Sigmoid colon (tissue), 4 donors: ENCODE data around the gene COL23A1.

Experiments used
- CTCF ChIP-seq, 4 experiments: fragments of 450-650 bp in 3 of 4; fragments of 200-600 bp in 1 of 4; IDR thresholded peaks; one replicate each; pipeline ENCODE4 v1.5.1; 2016 to 2019; ENCODE audit warnings: antibody characterized with exemption in 4 of 4, mild to moderate bottlenecking in 3 of 4, moderate library complexity in 2 of 4
- EP300 ChIP-seq, 4 donors: sonication (generic); formaldehyde crosslinking; IDR thresholded peaks; one replicate each; pipeline ENCODE4 v1.6.1; 2017; ENCODE audit warnings: antibody characterized with exemption in 4 of 4
- POLR2A ChIP-seq, 2 donors: fragments of 450-650 bp; IDR thresholded peaks; one replicate each; pipeline ENCODE4 v1.6.1; 2016; ENCODE audit warnings: antibody characterized with exemption in 2 of 2, mild to moderate bottlenecking in 2 of 2, moderate library complexity in 2 of 2
- POLR2AphosphoS5 ChIP-seq, 4 donors: sonication (generic); formaldehyde crosslinking; IDR thresholded peaks; one replicate each; pipeline ENCODE4 v1.6.1; 2017; ENCODE audit warnings: antibody characterized with exemption in 4 of 4

GRCh38 chr5:178213003-178213461, 377.2 kb downstream of the COL23A1 start:
- no peak for TF ChIP-seq CTCF (IDR thresholded peaks at IDR 0.05)
- no peak for TF ChIP-seq POLR2A (IDR thresholded peaks at IDR 0.05)
- no peak for TF ChIP-seq EP300 (IDR thresholded peaks at IDR 0.05)
- peak in 1 of 4 donors; percentile 7 for TF ChIP-seq POLR2AphosphoS5 (IDR thresholded peaks at IDR 0.05)
